Measurements from ENCODE around the gene VRK1.

VRK1 gene

DNA sequence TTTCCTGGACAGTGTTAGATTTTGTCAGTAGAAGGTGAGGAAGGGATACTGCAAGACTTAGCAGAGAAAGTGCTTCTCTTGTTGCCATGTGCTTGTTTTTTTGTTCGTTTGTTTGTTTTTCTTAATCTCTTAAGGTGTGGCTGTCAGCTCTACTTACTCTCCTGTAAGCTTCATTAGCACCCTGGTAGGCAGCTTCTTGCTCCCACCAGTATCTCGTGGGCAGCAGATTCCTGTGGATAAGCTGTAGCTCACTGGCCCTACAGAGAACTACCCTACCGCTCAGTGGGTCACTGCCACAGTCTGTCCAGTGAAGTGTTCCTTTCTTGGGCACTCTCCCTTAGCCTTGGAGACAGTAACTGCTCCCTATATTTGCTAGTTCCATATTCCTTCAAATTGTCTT lies 30.1 kb downstream of the VRK1 start:
- no peak for DNase-seq (ENCODE audit: low read depth)
- TF ChIP-seq CTCF (conservative IDR thresholded peaks at IDR 0.05; ENCODE audit: control insufficient read depth, insufficient read depth, low read depth, low read length), result no peak
- H3K4me3 ChIP-seq (ENCODE audit: control insufficient read depth, low read depth, low read length), result no peak overlapping the region

DNA sequence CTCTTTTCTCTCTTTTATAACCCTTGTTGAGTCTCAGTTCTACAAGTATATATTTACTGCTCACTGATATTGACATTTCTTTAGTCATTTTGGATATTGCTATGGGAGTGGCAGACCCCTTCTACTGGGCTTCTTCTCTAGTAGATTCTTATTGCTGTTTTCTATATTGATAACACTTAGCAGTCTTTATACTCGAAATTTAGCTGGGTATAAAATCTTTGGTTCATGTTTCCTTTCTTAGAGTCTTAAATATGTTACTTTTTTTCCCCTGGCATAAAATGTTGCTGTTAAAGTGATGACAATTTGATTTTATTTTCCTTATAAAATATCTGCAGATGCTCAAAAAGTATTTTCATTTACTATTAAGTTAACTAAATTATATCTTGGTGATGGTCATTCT lies 32.6 kb downstream of the VRK1 start:
- no peak for TF ChIP-seq CTCF (conservative IDR thresholded peaks at IDR 0.05; ENCODE audit: control insufficient read depth, insufficient read depth, low read depth, low read length)
- no peak for DNase-seq (ENCODE audit: low read depth)
- H3K4me3 ChIP-seq (ENCODE audit: control insufficient read depth, low read depth, low read length), result no peak overlapping the region

DNA sequence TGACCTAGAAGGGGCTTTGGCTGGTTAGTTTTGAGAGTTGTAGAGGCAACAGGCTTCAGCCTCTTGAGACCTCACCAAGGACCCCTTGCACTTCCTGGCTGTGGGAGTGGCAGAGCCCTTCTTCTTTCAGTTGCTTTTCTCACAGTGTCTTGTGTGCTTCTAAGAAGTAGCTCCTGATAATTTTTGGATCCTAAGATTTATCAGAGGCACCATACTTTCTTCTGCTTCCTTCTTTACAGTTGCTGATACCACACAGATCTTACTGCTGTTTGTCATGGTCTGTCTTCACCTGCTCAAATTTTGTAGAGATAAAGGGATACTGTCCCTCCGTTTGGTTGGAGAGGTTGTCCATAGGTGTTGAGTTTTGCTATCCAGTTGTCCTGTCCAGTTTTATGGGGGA lies 33.8 kb downstream of the VRK1 start:
- no peak for TF ChIP-seq CTCF (conservative IDR thresholded peaks at IDR 0.05; ENCODE audit: control insufficient read depth, insufficient read depth, low read depth, low read length)
- no peak overlapping the region for H3K4me3 ChIP-seq (ENCODE audit: control insufficient read depth, low read depth, low read length)
- no peak for DNase-seq (ENCODE audit: low read depth)

GRCh38 chr14:96832351-96832750 lies 35.2 kb downstream of the VRK1 start:
- DNase-seq (ENCODE audit: low read depth), result no peak
- no peak overlapping the region for H3K4me3 ChIP-seq (ENCODE audit: control insufficient read depth, low read depth, low read length)
- TF ChIP-seq CTCF (conservative IDR thresholded peaks at IDR 0.05; ENCODE audit: control insufficient read depth, insufficient read depth, low read depth, low read length), result no peak

- TF ChIP-seq CTCF (conservative IDR thresholded peaks at IDR 0.05; ENCODE audit: control insufficient read depth, insufficient read depth, low read depth, low read length), result no peak
- H3K4me3 ChIP-seq (ENCODE audit: control insufficient read depth, low read depth, low read length), result no peak overlapping the region
- DNase-seq (ENCODE audit: low read depth), result no peak
Measured at GRCh38 chr14:96838449-96838848, 41.3 kb downstream of the VRK1 start.

- H3K4me3 ChIP-seq (ENCODE audit: control insufficient read depth, low read depth, low read length), result no peak overlapping the region
- DNase-seq (ENCODE audit: low read depth), result no peak
- TF ChIP-seq CTCF (conservative IDR thresholded peaks at IDR 0.05; ENCODE audit: control insufficient read depth, insufficient read depth, low read depth, low read length), result no peak
Measured at GRCh38 chr14:96839251-96839650, 42.1 kb downstream of the VRK1 start.

DNA sequence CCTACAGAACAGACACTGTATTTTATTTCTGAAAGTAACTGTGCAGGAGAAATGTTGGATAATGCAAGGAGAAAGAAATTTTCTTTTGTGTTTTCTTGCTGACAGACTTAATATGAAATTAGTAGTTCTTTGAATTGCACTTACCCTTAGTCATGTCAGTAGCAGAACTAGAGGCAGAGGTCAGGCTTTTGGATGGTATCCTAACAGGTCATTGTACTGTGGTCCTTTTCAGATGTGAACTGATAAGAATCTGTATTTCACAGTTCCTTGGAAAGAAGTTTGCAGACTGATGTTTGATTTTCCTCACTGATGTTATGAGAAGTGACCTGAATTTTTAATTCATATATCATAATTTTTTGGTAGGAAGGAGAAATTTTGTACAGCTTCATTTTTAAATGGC lies 46.0 kb downstream of the VRK1 start:
- no peak for DNase-seq (ENCODE audit: low read depth)
- TF ChIP-seq CTCF (conservative IDR thresholded peaks at IDR 0.05; ENCODE audit: control insufficient read depth, insufficient read depth, low read depth, low read length), result no peak
- no peak overlapping the region for H3K4me3 ChIP-seq (ENCODE audit: control insufficient read depth, low read depth, low read length)

Measured in fibroblast of mammary gland (primary cell).